Transverse colon (tissue), 4 donors: Measurements from ENCODE around the gene C1orf21. TPM values are rescaled to one million over a fixed set of nuclear protein-coding genes. Genes with fewer than 3 reads are reported as not detected.
A peak's percentile ranks its signal among the peaks of the same experiment; 100 is the strongest.

Source experiments
- DNase-seq: peaks from one replicate; pipeline ENCODE4 v3.0.0-alpha.2; 2019
- H3K27ac ChIP-seq, 4 donors: fragments of 200-600 bp; sonication (generic); 2 replicates each; pipeline ENCODE4 v1.5.1; 2016 to 2018; ENCODE audit warnings: inconsistent platforms in 4 of 4
- H3K27me3 ChIP-seq: fragments of 200-600 bp; sonication (generic); 2 replicates; pipeline ENCODE4 v1.5.1; 2017; ENCODE audit warnings: inconsistent platforms
- H3K36me3 ChIP-seq, 4 donors: fragments of 200-600 bp; sonication (generic); 2 replicates each; pipeline ENCODE4 v1.5.1; 2017 to 2019; ENCODE audit warnings: inconsistent platforms in 4 of 4
- H3K4me1 ChIP-seq, 4 donors: fragments of 200-600 bp; sonication (generic); 2 replicates each; pipeline ENCODE4 v1.5.1; 2017 to 2020; ENCODE audit warnings: inconsistent platforms in 4 of 4
- H3K4me3 ChIP-seq, 4 donors: fragments of 200-600 bp; sonication (generic); 1 replicate in 1 of 4; 2 replicates in 3 of 4; pipeline versions ENCODE4 v1.5.1 to v1.6.1; 2017 to 2019; ENCODE audit warnings: inconsistent platforms in 4 of 4
- H3K9me3 ChIP-seq, 2 donors: fragments of 200-600 bp; sonication (generic); 2 replicates each; pipeline ENCODE4 v1.5.1; 2017 to 2019; ENCODE audit warnings: inconsistent platforms in 2 of 2
- CTCF ChIP-seq, 5 experiments: fragments of 200-600 bp in 3 of 5; fragments of 450-650 bp in 2 of 5; sonication (generic) in 3 of 5; IDR thresholded peaks; 1 replicate in 2 of 5; 2 replicates in 3 of 5; pipeline ENCODE4 v1.5.1; 2016 to 2017; ENCODE audit warnings: antibody characterized with exemption in 5 of 5, inconsistent platforms in 3 of 5, mild to moderate bottlenecking in 2 of 5, moderate library complexity in 1 of 5
- EP300 ChIP-seq: sonication (generic); formaldehyde crosslinking; IDR thresholded peaks from one replicate; pipeline ENCODE4 v1.6.1; 2017; ENCODE audit warnings: antibody characterized with exemption, low read depth
- POLR2A ChIP-seq: fragments of 450-650 bp; IDR thresholded peaks from one replicate; pipeline ENCODE4 v1.6.1; 2016; ENCODE audit warnings: antibody characterized with exemption, mild to moderate bottlenecking, moderate library complexity
- POLR2AphosphoS5 ChIP-seq, 3 donors: sonication (generic); formaldehyde crosslinking; IDR thresholded peaks; one replicate each; pipeline ENCODE4 v1.6.1; 2016; ENCODE audit warnings: antibody characterized with exemption in 3 of 3
- WGBS, 2 donors: methylation state at CpG; one replicate each; pipeline ENCODE4 v1.1.5; 2018; ENCODE audit warnings: low coverage in 1 of 2; 5-methylcytosine and 5-hydroxymethylcytosine counted together
- in situ Hi-C, 4 donors: fragments of 200-750 bp; cut with MboI; loops; one replicate each; pipeline versions ENCODE4 v1.15.0 to v1.15.1; 2017; ENCODE audit warnings: low sequenced_read_pairs in 3 of 4, low pct_ligation_motif_present in 1 of 4, low pct_unique_long_range_greater_than_20kb in 1 of 4
- intact Hi-C: fragments of 100-400 bp; cut with DNase I; formaldehyde crosslinking; loops from one replicate; pipeline ENCODE4 v1.15.1; 2023; ENCODE audit warnings: low total_unique reads
- total RNA-seq, 4 donors: library from RNA; depleted of rRNA; stranded (reverse); fragments of >200 nt; gene quantifications; one replicate each; pipeline ENCODE4 v1.1.0, GENCODE V29; 2016

C1orf21 gene
- total RNA-seq, 4 donors from 2014 or later: 38.4 to 70.0 (median 62.4) TPM

GRCh38 chr1:184620469-184620868 lies 233.6 kb downstream of the C1orf21 start:
- in situ Hi-C loops: no loop called here
- no peak for DNase-seq
- Histone ChIP-seq H3K9me3 (no peaks in the 10 kb centered on the region), H3K27ac (peak overlapping the region; percentile 83 to 93 (median 86)), H3K27me3 (no peaks in the 10 kb centered on the region), H3K36me3 (no peaks in the 10 kb centered on the region), H3K4me1 (peaks cover 20 to 50% (median 25%) of the 10 kb centered on the region in 4 donors), H3K4me3 (no peak overlapping the region)
- intact Hi-C loops: no loop called here
- TF ChIP-seq POLR2AphosphoS5 (IDR thresholded peaks at IDR 0.05): no peak
- no peak for TF ChIP-seq CTCF (IDR thresholded peaks at IDR 0.05)
- no peak for TF ChIP-seq EP300
- no peak for TF ChIP-seq POLR2A

DNA sequence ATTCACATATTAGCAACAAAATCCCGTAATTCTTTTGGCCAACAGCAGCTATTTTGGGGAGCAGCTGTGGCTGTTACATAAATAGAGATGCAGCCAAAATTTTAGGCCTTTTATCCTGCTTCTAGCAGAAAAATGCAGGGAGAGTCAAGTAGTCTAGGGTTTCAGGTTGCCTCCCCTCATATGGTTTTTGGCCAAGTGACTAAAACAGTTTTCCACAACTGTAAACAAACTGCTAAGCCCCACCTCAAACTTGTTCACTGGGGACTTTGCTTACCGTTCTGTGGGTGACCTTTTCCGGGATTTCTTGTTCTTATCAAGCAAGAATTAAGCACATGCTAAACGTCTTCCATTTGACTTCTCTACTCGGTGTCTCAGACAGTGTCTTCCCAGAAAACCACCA lies 234.4 kb downstream of the C1orf21 start:
- no peak for TF ChIP-seq CTCF (IDR thresholded peaks at IDR 0.05)
- no peak for TF ChIP-seq EP300
- peak in 1 of 3 donors; percentile 48 for TF ChIP-seq POLR2AphosphoS5 (IDR thresholded peaks at IDR 0.05)
- no peak for TF ChIP-seq POLR2A
- no peak overlapping the region for H3K4me3 ChIP-seq
- H3K27me3 ChIP-seq: no peaks in the 10 kb centered on the region
- intact Hi-C loops: no loop called here
- in situ Hi-C loops: no loop called here
- no peak for DNase-seq
- H3K9me3 ChIP-seq: no peaks in the 10 kb centered on the region
- H3K27ac ChIP-seq: peak overlapping the region; percentile 83 to 93 (median 86)
- 66 to 67% methylated on average over 4 to 5 of the region's 5 CpGs for WGBS, 2 donors
- peaks cover 24 to 55% (median 26%) of the 10 kb centered on the region in 4 donors for H3K4me1 ChIP-seq
- no peaks in the 10 kb centered on the region for H3K36me3 ChIP-seq

- Histone ChIP-seq H3K9me3 (no peaks in the 10 kb centered on the region), H3K27ac (peak overlapping the region; percentile 83 to 93 (median 86)), H3K4me1 (peaks cover 26 to 61% (median 30%) of the 10 kb centered on the region in 4 donors), H3K4me3 (no peak overlapping the region), H3K36me3 (no peaks in the 10 kb centered on the region), H3K27me3 (no peaks in the 10 kb centered on the region)
- WGBS, 2 donors: 14 to 24% methylated on average over 7 to 9 of the region's 9 CpGs
- in situ Hi-C loops: no loop called here
- peak; percentile 83 for DNase-seq
- TF ChIP-seq POLR2A (peak; percentile 24), CTCF (IDR thresholded peaks at IDR 0.05) (peak in 1 of 5 experiments; percentile 22), EP300 (peak; percentile 92), POLR2AphosphoS5 (IDR thresholded peaks at IDR 0.05) (peak; percentile 82 to 94 (median 92))
- intact Hi-C loops: no loop called here
Measured at GRCh38 chr1:184622136-184622823, 235.5 kb downstream of the C1orf21 start.

DNA sequence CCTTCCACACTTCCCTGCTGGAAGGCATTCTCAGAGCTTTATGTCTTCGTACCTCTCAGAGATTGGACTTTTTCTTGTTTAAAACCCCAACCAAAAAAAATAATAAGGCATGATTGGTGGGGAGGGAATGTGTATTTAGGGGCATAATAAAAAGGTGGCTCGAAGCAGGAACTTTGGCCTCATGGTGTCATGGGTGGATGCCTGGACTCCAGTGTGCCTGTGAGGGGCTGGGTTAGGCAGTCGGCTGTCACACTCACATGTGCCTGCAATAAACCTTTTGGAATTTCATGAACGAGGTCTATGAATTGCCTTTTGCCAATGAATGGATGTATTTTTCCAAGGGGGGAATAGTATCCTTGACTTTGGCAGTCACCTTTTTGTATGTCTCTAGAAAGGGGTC lies 236.6 kb downstream of the C1orf21 start:
- no peak overlapping the region for H3K4me3 ChIP-seq
- H3K4me1 ChIP-seq: peaks cover 26 to 61% (median 30%) of the 10 kb centered on the region in 4 donors
- H3K36me3 ChIP-seq: no peaks in the 10 kb centered on the region
- no peaks in the 10 kb centered on the region for H3K27me3 ChIP-seq
- WGBS, 2 donors: 36 to 41% methylated on average over 4 of the region's 4 CpGs
- DNase-seq: peak; percentile 28
- H3K9me3 ChIP-seq: no peaks in the 10 kb centered on the region
- peak overlapping the region; percentile 83 to 93 (median 86) for H3K27ac ChIP-seq
- TF ChIP-seq EP300 (no peak), POLR2AphosphoS5 (IDR thresholded peaks at IDR 0.05) (no peak), CTCF (IDR thresholded peaks at IDR 0.05) (no peak), POLR2A (no peak)
- intact Hi-C loops (no loop called here), in situ Hi-C loops (no loop called here)
